GM08714 (cell line): ENCODE measurements around the gene TEX19.

Experiments used
- H3K4me3 ChIP-seq: fragments of 200-500 bp; sonication (Bioruptor generic); 2 replicates; pipeline ENCODE4 v1.5.1; 2014; ENCODE audit warnings: mild to moderate bottlenecking, low read length, inconsistent platforms
- ZNF274 ChIP-seq: IDR thresholded peaks from 2 replicates; pipeline ENCODE4 v1.6.1; 2012; ENCODE audit warnings: mild to moderate bottlenecking, low read depth, low read length

TEX19 gene

GRCh38 chr17:82327757-82328140, 31.3 kb upstream of the TEX19 start:
- H3K4me3 ChIP-seq = no peak overlapping the region
- TF ChIP-seq ZNF274 = no peak

GRCh38 chr17:82328141-82328993, 30.7 kb upstream of the TEX19 start:
- TF ChIP-seq ZNF274 = no peak
- no peak overlapping the region for H3K4me3 ChIP-seq

DNA sequence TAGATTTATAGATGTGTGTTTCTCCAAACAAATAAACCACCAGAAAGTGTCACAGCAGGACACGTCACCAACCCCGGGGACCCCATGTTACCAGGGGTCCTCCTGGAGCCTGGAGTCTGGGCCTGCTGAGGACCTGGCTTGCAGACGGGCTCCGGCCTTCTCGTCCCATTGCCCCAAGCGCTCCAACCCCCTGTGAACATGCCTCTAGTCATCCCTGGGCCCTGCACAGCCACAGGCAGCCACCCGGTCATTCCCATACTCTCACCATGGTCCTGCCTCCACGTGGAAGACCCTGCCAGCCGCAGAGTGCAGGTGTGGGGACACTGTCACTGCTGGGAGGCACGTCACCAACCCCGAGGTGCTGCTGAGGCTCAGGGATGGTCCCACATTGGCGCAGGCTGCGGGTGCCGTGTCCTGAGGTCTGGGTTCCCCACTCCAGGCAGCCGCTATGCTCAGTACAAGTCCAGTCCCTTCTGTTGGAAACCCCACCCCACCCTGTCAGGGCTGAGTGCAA, 30.0 kb upstream of the TEX19 start:
- TF ChIP-seq ZNF274 = no peak
- no peak overlapping the region for H3K4me3 ChIP-seq

GRCh38 chr17:82329683-82330321, 29.2 kb upstream of the TEX19 start:
- H3K4me3 ChIP-seq = no peak overlapping the region
- no peak for TF ChIP-seq ZNF274

- no peak overlapping the region for H3K4me3 ChIP-seq
- TF ChIP-seq ZNF274 = no peak
These were observed 28.5 kb upstream of the TEX19 start for GRCh38 chr17:82330322-82331239.

DNA sequence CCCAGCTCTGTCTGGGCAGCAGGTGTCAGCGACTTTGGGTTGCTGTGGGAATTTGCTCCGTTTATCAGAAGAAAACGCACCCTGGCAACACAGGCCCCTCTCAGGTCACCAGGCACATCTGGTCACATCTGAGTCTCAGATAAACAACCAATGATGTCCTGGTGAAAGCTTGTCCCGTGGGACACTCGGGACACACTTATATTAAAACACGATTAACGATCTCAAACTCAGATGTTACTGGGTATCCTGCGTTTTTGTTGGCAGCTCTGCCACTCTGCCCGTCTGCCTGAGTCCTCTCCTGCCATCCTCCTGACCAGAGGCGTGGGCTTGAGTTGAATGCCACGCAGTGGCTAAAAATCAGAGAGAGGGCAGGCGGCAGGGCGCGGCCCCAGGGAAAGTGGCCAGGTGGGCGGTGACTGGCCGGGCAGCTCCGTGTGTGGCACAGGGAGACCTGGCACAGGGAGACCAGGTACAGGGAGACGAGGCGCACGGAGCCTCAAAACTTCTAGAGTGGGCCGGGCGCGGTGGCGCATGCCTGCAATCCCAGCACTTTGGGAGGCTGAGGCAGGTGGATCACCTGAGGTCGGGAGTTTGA, 27.6 kb upstream of the TEX19 start:
- H3K4me3 ChIP-seq = no peak overlapping the region
- TF ChIP-seq ZNF274 = no peak

GRCh38 chr17:82332669-82333278, 26.3 kb upstream of the TEX19 start:
- no peak overlapping the region for H3K4me3 ChIP-seq

DNA sequence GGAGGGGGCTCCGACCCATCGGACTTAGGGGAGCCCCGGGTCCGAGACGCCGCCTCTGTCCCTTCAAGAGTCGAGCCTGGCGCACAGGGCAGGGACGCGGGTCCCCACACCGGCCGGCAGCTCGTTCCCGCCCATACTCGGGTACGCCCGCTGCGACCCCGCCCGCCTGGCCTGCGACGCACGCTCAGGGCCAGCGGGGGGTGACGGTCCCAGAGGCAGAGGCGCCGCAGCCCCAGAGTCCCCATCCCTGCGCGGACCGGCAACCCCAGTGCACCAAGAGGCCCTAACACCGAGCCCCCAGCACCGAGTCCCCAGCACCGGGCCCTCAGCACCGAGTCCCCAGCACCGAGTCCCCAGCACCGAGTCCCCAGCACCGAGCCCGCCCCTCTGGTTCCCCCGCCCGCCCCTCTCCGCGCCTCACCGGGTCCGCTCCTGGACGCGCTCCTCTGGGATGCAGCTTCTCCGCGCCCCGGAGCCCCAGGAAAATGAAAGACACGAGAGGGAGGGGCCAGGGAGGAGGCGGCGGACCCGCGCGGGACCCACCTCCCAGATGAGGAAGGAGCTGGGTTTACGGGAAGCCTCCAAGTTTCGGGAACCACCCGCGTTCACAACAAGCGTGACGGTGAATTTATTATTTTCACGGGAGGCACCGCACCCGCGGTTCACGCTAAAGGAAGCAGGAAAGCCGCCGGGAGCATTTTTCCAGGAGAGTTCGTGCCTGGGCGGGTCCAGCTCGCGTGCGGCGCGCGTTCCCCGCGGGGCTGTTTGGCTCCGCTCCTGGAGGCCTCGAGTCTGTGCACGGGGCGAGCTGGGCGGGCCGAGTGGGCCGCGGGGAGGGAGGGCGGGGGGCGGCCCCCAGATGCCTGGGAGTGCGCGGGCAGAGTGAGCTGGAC, 25.5 kb upstream of the TEX19 start, which contains the start of gene SECTM1:
SECTM1 (minus strand) TSS at position 488 of the 893 bp plus-strand sequence. CDS start 6,526 bp downstream, outside the sequence.
- no peak for TF ChIP-seq ZNF274
- no peak within 1 kb of the TSS; the same call in 1 of the 2 replicates for H3K4me3 ChIP-seq

More at GRCh38 chr17:82332669-82333278, 26.3 kb upstream of the TEX19 start:
- TF ChIP-seq ZNF274 = no peak

GRCh38 chr17:82334204-82334621, 24.8 kb upstream of the TEX19 start:
- TF ChIP-seq ZNF274 = no peak
- no peak overlapping the region; the same call in 1 of the 2 replicates for H3K4me3 ChIP-seq

- H3K4me3 ChIP-seq = peak overlapping the region; percentile 24; the same call in 1 of the 2 replicates
These were observed 24.2 kb upstream of the TEX19 start for GRCh38 chr17:82334622-82335394.

GRCh38 chr17:82338858-82339633, 20.0 kb upstream of the TEX19 start:
- no peak overlapping the region for H3K4me3 ChIP-seq
- no peak for TF ChIP-seq ZNF274

More at GRCh38 chr17:82334622-82335394, 24.2 kb upstream of the TEX19 start:
- TF ChIP-seq ZNF274 = no peak
